NCI-H526 treated with DMSO at 0.1 percent for 48 hours (cell line): Measurements from ENCODE around the gene PCMTD2.
"Not testable (repeated sequence)": the region's sequence is repeated elsewhere in the genome, so short reads cannot be mapped to it uniquely, and the experiment has no call there.

Experiments
- DNase-seq: peaks from one replicate; lab custom pipeline; 2025; lab: John Stamatoyannopoulos, UW

The PCMTD2 gene

DNA sequence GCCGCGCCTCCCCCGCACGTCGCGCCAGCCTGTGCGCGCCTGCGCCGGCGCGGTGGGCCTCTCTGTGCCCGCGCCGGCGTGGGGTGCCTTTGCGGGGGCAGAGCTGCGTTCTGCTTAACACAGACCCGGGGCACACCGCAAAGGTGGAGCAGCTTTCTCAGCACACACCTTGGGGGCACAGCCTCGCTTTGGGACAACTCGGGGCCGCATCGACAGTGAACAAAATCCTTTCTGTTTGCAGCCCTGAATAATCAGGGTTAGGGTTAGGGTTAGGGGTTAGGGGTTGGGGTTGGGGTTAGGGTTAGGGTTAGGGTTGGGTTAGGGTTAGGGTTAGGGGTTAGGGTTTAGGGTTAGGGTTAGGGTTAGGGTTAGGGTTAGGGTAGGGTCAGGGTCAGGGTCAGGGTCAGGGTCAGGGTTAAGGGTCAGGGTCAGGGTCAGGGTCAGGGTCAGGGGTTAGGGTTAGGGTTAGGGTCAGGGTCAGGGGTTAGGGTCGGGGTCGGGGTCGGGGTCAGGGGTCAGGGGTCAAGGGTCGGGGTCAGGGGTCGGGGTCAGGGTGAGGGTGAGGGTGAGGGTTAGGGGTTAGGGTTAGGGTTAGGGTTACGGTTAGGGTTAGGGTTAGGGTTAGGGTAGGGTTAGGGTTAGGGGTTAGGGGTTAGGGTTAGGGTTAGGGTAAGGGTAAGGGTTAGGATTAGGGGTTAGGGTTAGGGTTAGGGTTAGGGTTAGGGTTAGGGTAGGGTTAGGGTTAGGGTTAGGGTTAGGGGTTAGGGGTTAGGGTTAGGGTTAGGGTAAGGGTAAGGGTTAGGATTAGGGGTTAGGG, 31.1 kb downstream of the PCMTD2 start:
- DNase-seq = not testable (repeated sequence)

DNA sequence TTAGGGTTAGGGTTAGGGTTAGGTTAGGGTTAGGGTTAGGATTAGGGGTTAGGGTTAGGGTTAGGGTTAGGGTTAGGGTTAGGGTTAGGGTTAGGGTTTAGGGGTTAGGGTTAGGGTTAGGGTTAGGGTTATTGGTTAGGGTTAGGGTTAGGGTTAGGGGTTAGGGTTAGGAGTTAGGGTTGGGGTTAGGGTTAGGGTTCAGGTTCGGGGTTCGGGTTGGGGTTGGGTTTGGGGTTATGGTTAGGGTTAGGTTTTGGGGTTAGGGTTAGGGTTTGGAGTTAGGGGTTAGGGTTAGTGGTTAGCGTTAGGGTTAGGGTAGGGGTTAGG, 31.7 kb downstream of the PCMTD2 start:
- not testable (repeated sequence) for DNase-seq

DNA sequence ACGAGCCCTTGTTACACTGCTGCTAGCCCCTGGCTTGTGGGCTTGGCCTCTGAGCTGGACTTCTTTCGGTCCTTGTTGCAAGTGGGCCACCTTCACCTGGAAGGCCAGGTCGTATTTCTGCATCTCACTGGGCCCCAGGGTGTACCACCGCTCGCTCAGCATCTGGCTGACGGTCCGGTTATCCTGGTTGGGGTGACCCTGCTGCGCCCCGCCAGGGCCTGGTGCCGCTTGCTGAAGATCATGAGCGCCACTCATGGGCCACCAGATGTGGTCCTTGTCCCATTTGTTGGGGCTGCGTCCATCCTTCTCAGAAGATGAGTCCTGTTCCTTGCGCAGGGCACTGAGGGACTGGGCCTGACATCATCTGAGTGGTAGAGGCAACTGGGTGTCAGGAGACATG, 36.6 kb downstream of the PCMTD2 start:
- not testable (repeated sequence) for DNase-seq

DNA sequence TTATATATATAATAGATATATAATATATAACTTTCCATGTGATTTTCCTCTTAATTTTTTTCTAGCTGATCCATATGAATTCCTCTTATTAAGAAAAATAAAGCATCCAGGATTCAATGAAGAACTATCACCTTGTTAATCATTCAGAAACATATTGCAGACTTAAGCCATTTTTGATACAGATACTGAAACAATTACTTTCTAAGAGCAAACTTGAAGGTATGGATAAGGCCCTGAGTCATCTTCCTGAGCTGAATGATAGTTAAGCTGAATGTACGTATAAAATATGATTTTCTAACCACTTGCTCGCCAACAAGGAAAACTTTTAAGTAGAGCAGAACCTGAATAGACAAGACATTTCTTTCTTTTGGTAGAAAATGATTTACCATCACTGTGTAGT, 47.5 kb downstream of the PCMTD2 start:
- DNase-seq = not testable (repeated sequence)

DNA sequence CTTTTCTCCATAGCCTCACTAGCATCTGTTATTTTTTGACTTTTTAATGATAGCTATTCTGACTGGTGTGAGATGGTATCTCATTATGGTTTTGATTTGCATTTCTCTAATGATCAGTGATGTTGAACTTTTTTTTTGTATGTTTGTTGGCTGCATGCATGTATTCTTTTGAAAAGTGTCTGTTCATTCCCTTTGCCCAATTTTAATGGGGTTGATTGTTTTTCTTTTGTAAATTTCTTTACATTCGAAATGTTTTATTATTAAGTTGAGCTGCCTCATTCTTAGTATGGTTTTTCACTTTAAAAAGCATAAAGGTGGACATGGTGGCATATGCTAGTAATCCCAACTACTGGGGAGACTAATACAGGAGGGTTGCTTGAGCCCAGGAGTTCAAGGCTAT, 58.2 kb downstream of the PCMTD2 start:
- not testable (repeated sequence) for DNase-seq

DNA sequence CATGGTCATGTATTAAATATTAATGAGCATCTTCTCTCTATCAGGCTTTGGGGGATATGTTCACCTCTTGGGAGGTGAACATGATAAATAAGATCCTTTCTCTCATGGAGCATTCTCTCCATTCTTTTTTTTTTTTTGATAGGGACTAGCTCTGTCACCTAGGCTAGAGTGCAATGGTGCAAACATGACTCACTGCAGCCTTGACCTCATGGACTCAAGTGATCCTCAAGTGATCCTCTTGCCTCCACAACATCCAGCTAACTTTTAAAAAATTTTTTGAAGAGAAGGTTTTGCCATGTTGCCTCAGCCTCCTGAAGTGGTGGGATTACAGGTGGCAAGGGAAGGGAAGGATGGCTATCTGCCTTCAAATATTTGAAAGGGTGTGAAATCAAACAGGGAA, 59.8 kb downstream of the PCMTD2 start:
- DNase-seq = not testable (repeated sequence)

DNA sequence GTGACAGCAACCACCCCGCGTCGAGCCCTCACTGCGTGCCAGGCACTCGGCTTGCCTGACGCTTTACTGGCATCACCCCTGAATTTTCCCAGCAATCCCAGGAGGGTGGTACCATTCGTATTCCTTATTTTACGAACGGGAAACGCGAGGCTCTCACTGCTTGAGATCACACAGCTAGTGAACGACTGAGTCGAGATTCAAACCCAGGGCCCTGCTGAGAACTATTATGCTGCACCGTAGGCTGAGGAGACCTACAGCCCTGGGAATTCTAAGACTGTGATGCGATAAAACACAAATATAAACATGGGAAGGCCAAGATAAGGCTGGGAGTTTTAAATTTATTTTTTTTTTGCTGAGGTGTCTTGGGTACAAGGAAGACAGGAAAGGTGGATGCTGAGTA, 60.3 kb downstream of the PCMTD2 start:
- DNase-seq = not testable (repeated sequence)

DNA sequence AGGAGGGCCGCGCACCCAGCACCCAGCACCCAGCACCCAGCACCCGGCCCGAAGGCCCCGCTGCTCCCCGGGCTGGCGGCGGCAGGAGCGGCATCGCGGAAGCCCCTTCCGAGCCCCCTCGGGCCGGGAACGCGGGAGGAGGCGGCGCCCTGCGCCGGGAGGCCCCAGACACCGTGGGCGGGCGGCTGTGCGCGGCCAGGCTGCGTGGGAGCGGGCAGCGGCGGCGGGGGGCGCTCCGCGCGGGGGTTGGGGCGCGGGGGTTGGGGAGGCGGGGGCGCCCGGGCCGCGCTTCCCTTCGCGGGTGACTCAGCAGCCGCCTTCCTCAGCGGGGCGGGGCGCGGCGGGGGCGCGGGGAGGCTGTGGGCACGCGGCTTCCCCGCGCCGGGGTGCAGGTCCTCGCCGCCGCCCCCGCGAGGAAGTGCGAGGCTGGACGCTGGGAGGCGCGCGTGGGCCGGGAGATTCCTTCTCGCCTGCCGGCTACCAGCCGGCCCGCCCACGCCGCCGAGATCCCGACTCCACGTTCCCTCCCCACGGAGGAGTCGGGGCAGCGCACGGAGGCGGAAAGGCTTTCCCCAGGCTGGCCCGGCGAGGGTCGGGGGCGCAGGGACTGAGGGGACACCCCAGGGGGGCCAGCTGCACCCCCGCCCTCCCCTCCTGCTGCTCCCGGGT, 61.0 kb downstream of the PCMTD2 start:
- not testable (repeated sequence) for DNase-seq

DNA sequence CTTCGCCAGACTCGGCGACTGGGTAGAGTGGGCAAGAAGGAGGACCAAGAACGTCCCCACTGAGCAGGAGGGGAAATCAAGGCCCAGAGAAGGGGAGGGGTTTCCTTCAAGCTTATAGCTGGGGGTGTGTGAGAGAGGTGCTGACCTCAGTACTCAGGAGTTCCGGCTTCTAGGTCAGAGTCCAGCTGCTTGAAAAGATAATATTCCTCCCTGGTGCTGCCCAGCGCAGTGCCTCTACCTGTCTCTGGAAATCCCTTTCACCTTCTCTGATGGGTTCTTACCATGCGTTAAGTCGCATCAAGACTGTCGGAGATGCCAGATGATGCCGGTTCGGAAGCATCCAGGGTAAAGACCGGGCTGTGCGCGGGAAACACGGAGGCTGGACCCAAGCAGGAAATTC, 61.8 kb downstream of the PCMTD2 start:
- not testable (repeated sequence) for DNase-seq

DNA sequence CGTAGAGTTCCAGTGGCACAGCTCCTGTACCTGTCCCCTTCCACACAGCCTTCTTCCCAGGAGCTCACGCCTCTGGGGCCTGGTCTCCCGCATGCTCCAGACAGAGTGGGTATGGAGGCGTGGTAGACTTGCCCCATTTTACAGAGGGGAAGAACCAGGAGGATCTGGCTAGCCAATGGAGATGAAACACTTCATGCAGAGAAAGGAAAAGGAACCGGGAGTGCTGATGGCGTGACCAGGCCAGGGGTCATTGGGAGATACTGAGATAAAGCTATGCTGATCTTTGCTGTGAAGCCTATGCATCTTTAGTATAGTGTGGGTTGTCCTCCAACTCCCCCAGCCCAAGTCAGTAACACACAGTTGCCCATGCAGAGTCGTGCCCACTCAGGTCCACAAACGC, 62.5 kb downstream of the PCMTD2 start:
- DNase-seq = not testable (repeated sequence)

DNA sequence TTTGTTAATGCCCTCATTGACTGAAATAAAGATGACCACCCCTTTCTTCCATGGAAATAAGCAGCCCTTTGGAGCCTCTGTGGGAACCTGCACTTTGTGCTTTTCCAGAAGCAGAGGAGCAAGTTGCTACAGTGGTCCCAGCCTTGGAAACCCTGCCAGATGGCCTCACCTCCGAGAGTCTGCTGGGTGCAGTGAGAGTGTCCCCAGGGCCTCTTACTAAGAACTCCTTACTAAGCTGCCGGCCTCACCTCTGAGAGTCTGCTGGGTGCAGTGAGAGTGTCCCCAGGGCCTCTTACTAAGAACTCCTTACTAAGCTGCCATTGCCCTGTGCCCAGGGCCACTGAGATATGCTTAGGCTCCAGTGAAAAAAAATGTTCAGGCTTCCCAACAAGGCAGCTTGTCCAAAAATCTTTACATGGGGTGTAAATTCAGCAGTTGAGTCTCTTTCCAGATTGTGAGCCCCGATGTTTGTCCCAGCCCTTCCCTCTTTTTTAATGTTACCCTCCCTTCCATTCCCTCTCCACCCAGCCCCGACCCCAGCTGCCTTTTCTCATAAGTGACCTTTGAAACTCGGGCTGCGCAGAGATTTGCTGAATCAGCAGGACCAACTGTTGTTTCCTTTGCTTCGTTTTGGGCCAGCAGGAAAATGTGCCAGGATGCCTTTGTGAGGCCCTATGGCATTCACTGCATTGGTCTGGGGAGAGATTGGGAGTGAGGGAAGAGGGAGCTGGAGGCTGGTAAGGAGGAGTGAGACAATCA, 66.7 kb downstream of the PCMTD2 start:
- DNase-seq = not testable (repeated sequence)
